WI38 (cell line): Measurements from ENCODE around the gene ZNF354C.
"Not testable (repeated sequence)": the region's sequence is repeated elsewhere in the genome, so short reads cannot be mapped to it uniquely, and the experiment has no call there.

Experiments
- H3K4me3 ChIP-seq: 2 replicates; pipeline ENCODE4 v1.5.1; 2011; ENCODE audit warnings: low read depth, mild to moderate bottlenecking, control low read depth, low read length
- TF ChIP-seq, protein P1 (sequence below): IDR thresholded peaks from 2 replicates; pipeline ENCODE4 v1.5.1; 2012; ENCODE audit warnings: low read depth, mild to moderate bottlenecking, control low read depth, low read length

ZNF354C gene

DNA sequence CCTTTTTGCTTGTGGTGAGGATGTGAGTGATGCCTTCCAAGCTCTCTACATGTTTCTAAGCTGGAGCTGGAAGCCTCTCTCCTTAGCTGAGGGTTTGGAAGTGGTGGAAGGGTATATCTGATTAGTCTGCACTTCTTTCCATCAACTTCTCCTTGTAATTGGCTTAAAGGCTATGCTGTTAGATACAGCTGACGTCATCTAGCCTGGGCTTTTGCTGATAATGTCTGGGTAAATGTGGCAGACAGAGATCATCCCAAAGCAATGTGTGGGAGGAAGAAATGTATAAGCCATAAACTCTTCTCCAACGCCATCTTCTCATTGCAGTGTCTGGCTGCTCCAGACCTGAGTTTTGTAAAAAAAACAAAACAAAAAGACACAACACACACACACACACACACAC, 29.3 kb downstream of the ZNF354C start:
- TF ChIP-seq, protein P1, sequence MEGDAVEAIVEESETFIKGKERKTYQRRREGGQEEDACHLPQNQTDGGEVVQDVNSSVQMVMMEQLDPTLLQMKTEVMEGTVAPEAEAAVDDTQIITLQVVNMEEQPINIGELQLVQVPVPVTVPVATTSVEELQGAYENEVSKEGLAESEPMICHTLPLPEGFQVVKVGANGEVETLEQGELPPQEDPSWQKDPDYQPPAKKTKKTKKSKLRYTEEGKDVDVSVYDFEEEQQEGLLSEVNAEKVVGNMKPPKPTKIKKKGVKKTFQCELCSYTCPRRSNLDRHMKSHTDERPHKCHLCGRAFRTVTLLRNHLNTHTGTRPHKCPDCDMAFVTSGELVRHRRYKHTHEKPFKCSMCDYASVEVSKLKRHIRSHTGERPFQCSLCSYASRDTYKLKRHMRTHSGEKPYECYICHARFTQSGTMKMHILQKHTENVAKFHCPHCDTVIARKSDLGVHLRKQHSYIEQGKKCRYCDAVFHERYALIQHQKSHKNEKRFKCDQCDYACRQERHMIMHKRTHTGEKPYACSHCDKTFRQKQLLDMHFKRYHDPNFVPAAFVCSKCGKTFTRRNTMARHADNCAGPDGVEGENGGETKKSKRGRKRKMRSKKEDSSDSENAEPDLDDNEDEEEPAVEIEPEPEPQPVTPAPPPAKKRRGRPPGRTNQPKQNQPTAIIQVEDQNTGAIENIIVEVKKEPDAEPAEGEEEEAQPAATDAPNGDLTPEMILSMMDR: no peak
- no peak overlapping the region for H3K4me3 ChIP-seq

DNA sequence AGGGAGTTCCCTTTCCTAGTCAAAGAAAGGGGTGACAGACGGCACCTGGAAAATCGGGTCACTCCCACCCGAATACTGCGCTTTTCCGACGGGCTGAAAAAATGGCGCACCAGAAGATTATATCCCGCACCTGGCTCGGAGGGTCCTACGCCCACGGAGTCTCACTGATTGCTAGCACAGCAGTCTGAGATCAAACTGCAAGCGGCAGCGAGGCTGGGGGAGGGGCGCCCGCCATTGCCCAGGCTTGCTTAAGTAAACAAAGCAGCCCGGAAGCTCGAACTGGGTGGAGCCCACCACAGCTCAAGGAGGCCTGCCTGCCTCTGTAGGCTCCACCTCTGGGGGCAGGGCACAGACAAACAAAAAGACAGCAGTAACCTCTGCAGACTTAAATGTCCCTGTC, 41.1 kb downstream of the ZNF354C start:
- H3K4me3 ChIP-seq: not testable (repeated sequence)

DNA sequence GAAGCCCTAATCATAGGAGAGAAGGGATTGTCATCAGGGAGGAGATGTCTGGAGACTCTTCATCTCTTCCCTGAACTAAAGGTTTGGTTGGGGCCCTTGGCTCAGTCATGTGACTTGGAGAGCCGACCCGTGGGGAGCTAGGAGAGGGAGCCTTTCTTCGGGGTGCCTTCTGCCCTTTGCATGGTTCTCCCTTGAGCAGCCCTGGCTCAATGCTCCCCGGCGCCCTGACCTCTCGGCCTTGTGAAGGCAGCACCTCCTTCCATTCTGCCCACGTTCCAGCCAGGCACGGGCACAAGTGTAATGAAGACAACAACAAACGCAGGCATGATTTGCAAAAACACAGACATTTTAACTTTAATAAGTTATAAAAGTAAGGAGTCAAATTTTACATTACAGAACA, 50.4 kb downstream of the ZNF354C start:
- H3K4me3 ChIP-seq: no peak overlapping the region
- TF ChIP-seq, protein P1: no peak

DNA sequence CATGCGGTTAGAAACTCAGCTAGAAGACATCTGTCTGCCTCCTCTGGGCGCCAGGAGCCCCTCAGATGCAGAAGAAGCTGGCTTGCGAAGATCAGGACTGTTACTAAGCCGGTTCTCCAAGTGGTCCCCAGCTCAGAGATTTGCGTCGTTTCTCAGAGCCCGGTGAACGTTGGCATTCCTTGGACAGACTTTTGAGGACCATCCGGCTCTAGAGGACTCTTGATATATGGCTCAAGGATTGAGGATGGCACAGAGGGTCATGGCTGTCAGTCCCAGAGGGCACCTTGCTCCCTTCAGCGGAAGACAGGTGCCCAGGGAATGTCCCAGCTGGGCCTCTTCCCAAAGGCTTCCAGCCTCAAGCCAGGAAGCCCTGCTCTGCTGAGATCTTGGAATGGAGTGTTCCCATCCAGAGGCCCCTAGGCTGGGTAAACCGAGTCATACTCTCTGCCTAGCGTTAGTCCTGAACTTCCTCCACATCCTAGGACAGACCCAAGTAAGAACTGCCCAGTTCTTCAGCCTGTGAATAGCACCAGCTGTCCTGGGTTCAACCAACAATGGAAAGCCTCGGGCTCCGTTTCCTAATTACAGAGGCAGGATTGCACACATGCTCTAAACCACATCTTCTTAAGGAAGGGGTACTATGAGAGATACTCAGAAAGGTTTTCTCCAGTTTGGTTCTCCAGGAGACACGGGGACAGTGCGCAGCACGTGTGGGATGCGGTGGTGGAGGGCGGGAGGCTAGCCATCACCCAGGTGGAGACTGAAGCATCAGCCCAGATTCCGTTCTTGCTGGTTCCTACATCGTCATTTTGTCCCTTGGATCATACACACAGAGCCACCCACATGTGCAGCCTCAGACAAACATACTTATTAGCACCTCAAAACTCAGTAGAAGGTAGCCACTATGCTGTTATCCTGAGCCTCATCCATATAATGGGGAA, 51.4 kb downstream of the ZNF354C start:
- TF ChIP-seq, protein P1: no peak
- H3K4me3 ChIP-seq: no peak overlapping the region

DNA sequence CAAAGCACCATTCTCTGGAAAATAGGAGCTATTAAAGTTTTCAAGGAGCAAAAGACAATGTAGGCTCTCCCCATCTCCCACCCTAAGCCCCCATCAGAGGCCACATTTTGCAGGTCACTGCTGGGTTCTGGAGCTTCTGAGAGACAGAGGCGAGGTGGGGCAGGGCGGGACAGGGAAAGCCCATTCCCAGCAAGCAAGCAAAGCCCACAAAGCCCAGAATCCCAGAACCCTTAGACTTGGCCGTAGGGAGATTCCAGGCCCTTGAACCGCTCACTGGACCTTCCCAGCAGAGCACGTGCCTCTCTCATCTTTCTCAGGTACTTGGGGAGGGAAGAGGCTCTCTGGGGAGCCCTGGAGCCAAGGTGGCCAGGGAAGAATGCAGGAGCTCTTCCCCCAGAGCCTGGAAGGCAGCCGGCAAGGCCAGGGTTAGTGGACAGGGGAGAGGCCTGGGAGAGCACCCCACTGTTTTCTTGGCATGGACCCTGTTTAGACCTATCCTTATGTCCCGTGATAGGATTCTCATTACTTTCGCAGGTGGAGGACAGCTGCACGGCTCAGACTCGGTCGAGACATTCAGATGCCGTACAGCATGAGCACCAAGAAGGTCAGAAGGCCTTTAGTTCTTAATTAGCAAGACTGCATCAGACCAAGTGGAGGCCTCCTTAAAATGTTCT, 52.4 kb downstream of the ZNF354C start:
- TF ChIP-seq, protein P1: no peak
- H3K4me3 ChIP-seq: no peak overlapping the region

DNA sequence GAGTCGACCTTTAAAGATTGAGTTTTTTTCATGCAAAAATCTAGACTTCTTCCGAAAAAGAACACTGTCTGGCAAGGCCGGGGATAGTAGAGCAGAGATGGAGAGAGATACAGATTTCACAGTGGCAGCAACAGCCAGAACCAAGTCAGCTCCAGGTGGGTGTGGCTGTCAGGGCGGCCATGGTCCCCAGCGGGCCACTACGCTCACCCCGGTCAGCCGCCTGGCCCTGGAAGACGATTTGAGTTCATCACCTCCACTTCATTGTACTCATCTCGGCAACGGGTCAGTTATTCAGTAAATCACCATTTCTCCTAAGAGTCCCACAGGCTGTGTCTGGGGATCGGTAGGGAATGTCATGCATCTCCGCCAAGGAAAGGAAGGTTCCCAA, 53.0 kb downstream of the ZNF354C start:
- no peak overlapping the region for H3K4me3 ChIP-seq
- TF ChIP-seq, protein P1: no peak

DNA sequence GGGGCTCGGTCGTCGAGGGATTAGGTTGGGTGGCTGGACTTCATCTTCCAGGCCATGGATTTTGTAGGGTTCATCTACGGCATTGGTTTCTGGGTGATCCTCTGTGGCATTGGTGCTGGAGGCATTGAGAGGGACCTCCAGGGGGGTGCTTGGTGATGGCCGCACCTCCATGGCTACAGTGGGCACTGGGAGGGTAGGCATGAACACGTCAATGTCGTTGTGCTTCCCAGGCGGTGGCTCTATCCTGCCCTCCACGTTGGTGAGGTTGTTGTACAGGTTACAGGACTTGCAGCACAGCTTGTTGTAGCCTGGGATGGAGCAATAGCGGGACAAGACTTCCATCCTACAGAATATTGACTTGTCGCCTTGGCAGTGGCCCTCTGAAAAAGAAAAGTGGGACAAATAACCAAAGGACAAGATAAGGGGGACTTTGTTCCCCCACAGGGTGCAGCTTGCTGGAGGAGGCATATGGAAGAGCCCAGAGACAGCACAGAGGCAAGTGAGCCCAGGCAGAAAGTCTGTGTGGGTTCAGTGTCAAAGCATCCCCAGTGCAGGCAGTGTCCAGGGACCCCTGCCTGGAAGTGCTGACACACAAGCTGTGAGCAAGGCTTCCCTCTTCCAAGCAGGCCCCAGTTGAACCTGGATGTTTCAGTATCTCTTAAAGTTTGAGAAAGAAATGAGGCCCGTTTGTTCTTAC, 53.9 kb downstream of the ZNF354C start:
- TF ChIP-seq, protein P1: no peak

More for the DNA sequence above, 53.9 kb downstream of the ZNF354C start:
- no peak overlapping the region for H3K4me3 ChIP-seq
